Activated gamma-delta T cell treated with Interleukin-2 at 50 U/mL for 16 hours (primary cell): ENCODE measurements around the gene SENP3.

ENCODE experiments used
- DNase-seq: peaks from one replicate; pipeline ENCODE4 v3.0.0-alpha.2; 2020

SENP3 gene

DNA sequence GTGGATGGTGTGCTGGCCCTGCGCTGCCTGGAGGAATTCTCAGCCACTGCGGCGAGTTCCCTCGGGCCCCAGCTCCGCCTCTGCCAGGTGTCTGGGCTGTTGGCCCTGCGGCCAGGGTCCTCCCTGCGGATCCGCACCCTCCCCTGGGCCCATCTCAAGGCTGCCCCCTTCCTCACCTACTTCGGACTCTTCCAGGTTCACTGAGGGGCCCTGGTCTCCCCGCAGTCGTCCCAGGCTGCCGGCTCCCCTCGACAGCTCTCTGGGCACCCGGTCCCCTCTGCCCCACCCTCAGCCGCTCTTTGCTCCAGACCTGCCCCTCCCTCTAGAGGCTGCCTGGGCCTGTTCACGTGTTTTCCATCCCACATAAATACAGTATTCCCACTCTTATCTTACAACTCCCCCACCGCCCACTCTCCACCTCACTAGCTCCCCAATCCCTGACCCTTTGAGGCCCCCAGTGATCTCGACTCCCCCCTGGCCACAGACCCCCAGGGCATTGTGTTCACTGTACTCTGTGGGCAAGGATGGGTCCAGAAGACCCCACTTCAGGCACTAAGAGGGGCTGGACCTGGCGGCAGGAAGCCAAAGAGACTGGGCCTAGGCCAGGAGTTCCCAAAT lies 4.5 kb upstream of the SENP3 start:
- no peak for DNase-seq

- no peak for DNase-seq
Observed at GRCh38 chr17:7557775-7558543, 3.8 kb upstream of the SENP3 start.

DNA sequence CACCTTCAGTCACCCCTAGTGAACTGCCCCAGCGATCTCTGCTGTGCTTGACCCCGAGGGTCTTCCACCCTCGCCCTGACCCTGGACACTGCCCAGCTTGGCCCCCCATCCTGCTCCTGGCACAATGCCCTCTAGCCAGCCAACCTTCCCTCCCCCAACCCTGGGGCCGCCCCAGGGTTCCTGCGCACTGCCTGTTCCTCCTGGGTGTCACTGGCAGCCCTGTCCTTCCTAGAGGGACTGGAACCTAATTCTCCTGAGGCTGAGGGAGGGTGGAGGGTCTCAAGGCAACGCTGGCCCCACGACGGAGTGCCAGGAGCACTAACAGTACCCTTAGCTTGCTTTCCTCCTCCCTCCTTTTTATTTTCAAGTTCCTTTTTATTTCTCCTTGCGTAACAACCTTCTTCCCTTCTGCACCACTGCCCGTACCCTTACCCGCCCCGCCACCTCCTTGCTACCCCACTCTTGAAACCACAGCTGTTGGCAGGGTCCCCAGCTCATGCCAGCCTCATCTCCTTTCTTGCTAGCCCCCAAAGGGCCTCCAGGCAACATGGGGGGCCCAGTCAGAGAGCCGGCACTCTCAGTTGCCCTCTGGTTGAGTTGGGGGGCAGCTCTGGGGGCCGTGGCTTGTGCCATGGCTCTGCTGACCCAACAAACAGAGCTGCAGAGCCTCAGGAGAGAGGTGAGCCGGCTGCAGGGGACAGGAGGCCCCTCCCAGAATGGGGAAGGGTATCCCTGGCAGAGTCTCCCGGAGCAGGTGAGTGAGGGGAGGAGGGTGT lies 3.0 kb upstream of the SENP3 start, which contains the start of gene TNFSF13:
Gene TNFSF13 (plus strand): TSS at position 207 of the 776 bp plus-strand sequence. CDS start 290 bp downstream, at position 497.
- DNase-seq: no peak

- no peak for DNase-seq
Observed at GRCh38 chr17:7559320-7560171, 2.2 kb upstream of the SENP3 start.

- DNase-seq: peak; percentile 46
Observed at GRCh38 chr17:7560172-7561027, 1.3 kb upstream of the SENP3 start.

- DNase-seq: peak; percentile 76
Observed at GRCh38 chr17:7561028-7561575, 617 bp upstream of the SENP3 start.

DNA sequence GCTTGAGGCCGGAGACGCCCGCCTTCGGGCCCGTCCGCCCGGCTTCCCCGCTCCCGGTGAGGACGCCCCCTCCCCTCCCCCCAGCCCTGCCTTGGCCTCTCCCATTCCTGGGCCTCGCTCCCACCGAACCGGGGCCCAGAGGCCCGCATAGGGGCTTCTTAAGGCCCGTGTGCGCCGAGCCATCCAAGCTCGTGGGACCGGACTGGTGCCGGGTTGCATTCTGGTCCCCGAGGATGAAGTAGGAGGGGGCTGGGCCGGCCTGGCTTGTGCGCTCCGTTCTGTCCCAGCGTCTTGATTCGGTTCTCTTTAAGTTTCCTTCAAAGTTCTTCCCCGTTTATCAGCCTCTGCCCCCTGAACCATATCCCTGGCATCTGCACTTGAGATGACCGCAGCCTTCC lies 488 bp downstream of the SENP3 start:
- no peak for DNase-seq

DNA sequence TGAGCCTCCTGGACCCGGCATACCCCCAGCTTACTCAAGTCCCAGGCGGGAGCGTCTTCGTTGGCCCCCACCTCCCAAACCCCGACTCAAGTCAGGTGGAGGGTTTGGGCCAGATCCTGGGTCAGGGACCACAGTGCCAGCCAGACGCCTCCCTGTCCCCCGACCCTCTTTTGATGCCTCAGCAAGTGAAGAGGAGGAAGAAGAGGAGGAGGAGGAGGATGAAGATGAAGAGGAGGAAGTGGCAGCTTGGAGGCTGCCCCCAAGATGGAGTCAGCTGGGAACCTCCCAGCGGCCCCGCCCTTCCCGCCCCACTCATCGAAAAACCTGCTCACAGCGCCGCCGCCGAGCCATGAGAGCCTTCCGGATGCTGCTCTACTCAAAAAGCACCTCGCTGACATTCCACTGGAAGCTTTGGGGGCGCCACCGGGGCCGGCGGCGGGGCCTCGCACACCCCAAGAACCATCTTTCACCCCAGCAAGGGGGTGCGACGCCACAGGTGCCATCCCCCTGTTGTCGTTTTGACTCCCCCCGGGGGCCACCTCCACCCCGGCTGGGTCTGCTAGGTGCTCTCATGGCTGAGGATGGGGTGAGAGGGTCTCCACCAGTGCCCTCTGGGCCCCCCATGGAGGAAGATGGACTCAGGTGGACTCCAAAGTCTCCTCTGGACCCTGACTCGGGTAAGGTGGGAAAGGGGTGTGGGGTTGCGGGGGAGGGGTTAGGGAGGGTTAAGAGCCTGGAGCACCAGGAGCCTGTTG lies 1.6 kb downstream of the SENP3 start:
- DNase-seq: no peak

DNA sequence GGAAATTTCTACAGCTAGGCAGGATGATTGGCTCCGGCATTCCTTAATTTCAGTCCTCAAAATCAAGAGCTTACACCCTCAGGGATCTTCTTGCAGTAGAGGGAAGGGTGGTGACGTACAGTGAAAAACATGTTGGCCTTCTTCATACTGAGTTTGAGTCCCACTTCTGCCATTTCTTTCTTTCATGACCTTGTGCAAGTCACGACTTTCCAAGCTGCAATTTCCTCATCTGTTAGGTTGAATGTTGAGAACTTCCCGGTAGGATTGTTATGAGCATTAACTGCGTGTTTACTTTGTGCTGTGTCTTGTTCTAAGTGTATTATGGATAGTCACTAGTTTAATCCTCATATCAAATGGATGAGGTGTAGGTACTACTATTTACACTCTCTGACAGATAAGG lies 7.9 kb downstream of the SENP3 start:
- no peak for DNase-seq

GRCh38 chr17:7570351-7570750 lies 8.6 kb downstream of the SENP3 start:
- DNase-seq: no peak

DNA sequence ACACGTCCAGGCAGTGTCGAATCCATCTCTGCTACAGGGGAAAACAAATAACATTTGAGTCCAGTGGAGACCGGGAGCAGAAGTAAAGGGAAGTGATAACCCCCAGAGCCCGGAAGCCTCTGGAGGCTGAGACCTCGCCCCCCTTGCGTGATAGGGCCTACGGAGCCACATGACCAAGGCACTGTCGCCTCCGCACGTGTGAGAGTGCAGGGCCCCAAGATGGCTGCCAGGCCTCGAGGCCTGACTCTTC lies 10.5 kb downstream of the SENP3 start:
- no peak for DNase-seq

GRCh38 chr17:7572588-7573323 lies 11.0 kb downstream of the SENP3 start:
- peak; percentile 100 for DNase-seq

GRCh38 chr17:7573324-7574080 lies 11.8 kb downstream of the SENP3 start:
- DNase-seq: peak; percentile 91

DNA sequence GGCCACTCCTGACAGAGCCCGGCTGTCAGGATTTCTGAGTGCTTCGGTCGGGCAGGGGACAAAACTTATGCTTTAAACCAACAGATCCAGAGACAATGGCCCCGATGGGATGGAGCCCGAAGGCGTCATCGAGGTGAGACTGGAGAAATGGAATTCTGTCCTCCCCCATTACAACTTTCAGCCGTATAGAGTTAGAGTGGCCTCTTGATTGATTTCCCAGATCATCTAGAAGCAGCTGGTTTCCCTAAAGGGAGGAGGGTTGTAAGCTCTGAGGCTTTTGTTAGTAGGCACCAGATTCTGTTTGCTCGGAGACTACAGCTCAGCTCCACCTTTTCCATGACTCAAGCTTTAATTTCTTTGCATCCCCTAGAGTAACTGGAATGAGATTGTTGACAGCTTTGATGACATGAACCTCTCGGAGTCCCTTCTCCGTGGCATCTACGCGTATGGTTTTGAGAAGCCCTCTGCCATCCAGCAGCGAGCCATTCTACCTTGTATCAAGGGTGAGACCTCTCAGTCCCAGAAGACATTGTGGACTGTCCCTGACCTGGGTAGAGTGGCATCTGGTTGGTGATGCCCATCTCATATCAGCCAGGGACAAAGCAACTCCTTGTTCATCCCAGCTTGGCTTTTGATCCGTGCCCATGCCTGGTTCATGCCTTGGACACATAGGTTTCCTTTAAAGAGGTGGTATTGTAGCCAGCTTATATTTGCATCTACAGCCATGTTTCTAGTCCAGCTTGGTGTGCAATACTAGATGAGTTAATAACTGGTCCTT lies 12.6 kb downstream of the SENP3 start:
- DNase-seq: no peak

- DNase-seq: no peak
Observed at GRCh38 chr17:7575481-7575883, 13.8 kb downstream of the SENP3 start.

DNA sequence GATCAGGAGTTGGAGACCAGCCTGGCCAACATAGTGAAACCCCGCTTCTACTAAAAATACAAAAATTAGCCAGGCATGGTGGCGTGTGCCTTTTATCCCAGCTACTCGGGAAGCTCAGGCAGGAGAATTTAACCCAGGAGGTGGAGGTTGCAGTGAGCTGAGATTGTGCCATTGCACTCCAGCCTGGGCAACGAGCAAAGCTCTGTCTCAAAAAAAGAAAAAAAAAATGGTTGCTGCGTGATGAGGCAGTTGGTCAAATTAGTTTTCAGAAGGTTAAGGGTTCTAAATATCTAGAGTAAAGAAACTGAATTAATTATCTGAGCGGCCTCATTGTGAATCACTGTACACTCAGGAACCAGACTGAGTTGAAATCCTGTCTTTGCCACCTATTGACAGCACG lies 14.2 kb downstream of the SENP3 start:
- DNase-seq: no peak

GRCh38 chr17:7576432-7576937 lies 14.8 kb downstream of the SENP3 start:
- DNase-seq: no peak
